GM18951 (cell line): Measurements from ENCODE around the gene SLC35B2.

ENCODE experiments used
- POLR2A ChIP-seq: IDR thresholded peaks from 4 replicates; pipeline ENCODE4 v1.6.1; 2011; ENCODE audit warnings: mild to moderate bottlenecking; ENCODE audit not compliant: insufficient read length, insufficient read depth; ENCODE audit errors: extremely low read depth
- in situ Hi-C: fragments of 300-500 bp; cut with MboI; formaldehyde crosslinking; loops from one replicate; pipeline ENCODE4 v1.12.0; 2022; ENCODE audit warnings: low sequenced_read_pairs, mixed read lengths, inconsistent platforms; ENCODE audit not compliant: unreplicated experiment

SLC35B2 gene

DNA sequence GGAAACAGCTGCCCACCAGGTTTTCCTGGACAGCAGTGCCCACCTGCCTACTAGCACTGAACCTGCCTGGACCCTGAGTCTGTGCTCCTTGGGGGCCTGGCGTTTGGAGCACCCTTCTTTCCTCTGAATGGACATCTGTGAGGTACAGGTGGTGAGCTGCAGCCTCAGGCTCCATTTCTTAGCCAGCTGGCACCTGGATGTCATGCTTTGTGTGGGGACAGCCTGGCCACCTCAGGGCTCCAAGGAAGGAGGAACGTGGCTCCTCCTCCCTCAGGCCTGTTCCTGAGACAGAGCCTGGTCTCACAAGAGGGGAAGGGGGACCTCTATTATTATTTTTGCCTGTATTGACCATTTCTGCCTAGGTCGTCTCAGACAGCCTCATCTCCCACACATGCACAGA, 21.0 kb upstream of the SLC35B2 start:
- no peak for TF ChIP-seq POLR2A
- in situ Hi-C loops: no loop called here

DNA sequence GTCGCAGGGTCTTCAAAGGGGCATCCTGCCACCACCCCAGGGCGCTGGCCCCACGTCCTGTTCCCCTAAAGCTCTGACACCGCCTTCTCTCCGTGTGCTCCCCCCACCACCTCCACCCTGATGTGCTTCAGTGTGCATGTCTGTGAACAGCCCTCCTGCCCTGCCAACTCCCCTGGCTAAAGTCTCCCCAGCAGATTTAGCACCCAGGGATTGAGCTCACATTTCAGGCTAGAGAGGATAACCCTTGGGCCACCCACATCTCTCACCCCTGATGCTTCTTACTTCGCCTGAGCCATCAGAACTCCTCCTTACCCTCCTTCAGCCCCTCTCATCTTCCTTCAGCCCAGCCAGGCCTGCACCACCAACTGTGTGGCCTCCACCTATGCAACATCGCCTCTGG, 20.4 kb upstream of the SLC35B2 start:
- in situ Hi-C loops: no loop called here
- TF ChIP-seq POLR2A: no peak

DNA sequence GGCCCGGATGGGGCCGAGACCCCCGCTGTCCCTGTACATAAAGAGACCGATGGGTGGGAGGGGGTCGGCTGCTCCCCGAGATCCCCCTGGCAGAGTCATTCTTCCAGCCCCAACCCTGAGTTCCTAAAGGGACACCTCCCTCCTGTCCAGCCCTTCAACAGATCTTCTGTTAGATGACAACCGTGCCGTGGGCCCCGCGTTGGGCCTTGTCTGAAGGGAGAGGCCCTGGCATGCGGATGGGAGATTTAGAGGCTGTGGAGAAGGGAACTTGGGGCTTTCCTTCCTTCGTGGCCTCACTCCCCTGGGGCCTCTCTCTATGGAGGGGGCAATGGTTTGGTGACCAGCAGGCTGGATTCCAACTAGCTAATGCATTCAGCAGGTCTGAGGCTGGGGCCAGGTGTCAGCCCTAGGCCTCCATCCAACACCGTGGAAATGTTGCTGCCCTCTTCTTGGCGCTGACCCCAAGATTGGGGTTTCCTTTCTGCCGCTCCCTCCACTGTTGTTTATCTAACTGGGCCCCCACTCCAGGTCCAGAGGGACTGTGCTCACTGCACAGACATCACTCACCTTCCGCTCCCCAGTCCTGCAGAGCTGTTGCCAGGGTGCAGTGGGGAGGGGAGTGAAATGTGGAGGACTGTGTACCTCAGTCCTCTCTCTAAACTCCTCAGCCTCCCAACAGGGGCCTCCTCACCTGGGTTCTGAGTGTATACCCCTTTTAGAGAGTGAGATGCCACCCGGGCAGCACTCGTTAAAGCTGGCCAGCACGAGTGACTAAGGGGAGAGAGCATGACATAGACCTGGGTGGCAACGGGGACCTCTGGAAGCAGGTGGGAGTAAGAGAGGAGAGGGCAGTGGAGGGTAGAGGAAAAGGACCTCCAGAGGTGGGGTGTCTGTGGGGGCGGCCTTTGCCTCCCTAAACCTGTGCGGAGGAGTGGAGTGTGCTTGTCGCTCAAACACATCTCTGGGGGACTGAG, 19.6 kb upstream of the SLC35B2 start:
- in situ Hi-C loops: no loop called here
- TF ChIP-seq POLR2A: no peak

DNA sequence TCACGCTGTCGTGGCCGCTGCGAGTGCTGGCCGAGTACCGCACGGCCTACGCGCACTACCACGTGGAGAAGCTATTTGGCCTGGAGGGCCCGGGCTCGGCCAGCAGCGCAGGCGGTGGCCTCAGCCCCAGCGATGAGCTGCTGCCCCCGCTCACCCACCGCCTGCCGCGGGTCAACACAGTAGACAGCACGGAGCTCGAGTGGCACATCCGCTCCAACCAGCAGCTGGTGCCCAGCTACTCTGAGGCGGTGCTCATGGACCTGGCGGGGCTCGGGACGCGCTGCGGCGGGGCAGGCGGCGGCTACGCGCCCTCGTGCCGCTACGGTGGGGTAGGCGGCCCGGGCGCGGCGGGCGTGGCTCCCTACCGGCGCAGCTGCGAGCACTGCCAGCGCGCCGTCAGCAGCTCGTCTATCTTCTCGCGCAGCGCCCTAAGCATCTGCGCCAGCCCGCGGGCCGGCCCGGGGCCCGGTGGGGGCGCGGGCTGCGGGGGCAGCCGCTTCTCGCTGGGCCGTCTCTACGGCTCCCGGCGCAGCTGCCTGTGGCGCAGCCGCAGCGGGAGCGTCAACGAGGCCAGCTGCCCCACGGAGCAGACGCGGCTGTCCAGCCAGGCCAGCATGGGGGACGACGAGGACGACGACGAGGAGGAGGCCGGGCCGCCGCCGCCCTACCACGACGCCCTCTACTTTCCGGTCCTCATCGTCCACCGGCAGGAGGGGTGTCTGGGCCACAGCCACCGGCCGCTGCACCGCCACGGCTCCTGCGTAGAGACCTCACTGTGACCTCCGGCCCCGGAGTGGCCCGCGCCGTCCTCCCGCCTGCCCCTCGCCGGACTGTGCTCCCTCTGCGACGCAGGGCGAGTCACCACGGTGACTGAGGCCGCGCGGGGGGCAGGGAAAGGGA, 18.7 kb upstream of the SLC35B2 start:
- no peak for TF ChIP-seq POLR2A
- in situ Hi-C loops: no loop called here

DNA sequence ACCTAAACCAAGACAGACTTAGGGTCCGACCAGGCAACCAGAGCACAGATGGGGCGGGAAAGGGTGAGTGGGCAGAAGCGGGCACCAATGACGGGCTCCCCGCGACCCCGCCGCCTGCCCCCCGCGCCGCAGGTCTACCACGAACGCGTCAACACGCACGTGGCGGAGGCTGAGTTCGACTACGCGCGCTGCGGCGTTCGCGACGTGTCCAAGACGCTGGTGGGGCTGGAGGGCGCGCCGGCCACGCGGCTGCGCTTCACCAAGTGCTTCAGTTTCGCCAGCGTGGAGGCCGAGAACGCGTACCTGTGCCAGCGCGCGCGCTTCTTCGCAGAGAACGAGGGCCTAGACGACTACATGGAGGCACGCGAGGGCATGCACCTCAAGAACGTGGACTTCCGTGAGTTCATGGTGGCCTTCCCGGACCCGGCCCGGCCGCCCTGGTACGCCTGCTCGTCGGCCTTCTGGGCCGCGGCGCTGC, 18.0 kb upstream of the SLC35B2 start:
- TF ChIP-seq POLR2A: no peak
- in situ Hi-C loops: no loop called here

DNA sequence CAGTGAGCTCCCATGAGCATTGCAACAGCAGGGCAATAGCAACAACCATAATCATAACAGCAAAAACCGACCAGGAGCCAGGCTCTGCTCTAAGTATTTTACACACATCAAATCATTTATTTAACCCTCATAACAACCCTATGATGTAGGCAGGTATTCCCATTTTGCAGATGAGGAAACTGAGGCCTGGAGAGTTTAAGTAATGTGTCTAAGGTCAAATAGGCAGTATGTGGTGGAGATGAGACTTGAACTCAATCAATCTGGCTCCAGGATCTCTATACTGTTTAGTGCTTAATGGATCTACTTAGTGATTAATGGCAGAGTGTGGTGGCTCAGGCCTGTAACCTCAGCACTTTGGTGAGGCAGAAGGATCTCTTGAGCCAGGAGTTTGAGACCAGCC, 16.3 kb upstream of the SLC35B2 start:
- in situ Hi-C loops: no loop called here
- TF ChIP-seq POLR2A: no peak

DNA sequence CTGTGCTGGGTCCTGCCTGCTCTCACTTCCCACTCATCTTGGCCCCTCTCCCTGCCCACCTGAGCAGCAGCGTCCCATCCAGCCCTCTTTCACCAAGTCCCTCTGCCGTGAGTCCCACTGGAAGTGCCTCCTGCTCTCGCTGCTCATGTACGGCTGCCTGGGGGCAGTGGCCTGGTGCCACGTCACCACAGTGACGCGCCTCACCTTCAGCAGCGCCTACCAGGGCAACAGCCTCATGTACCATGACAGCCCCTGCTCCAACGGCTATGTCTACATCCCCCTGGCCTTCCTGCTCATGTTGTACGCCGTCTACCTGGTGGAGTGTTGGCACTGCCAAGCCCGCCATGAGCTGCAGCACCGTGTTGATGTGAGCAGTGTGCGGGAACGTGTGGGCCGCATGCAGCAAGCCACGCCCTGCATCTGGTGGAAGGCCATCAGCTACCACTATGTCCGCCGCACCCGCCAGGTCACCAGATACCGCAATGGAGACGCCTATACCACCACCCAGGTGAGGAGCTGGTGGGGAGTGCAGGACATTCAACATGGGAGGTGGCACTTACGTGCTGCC, 15.8 kb upstream of the SLC35B2 start:
- in situ Hi-C loops: no loop called here
- TF ChIP-seq POLR2A: no peak

DNA sequence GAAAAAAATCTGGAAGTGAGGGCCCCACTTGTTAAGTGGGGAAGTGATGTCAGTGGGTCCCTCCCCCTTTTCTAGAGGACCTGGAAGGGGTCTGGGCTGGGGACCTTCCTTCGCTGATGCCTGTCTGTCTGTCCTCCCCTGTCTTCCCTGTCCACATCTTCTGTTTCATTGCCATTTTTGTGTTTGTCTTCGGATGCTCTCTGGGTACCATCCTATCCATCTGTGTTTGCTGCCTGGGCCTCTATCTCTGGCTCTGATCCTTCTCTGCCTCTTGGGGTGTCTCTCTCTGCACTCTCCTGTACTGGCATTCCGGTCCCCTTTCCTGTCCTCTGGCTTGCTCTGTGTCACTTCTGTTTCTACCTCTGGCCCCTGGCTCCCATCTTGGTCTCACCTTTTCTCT, 15.2 kb upstream of the SLC35B2 start:
- in situ Hi-C loops: no loop called here
- no peak for TF ChIP-seq POLR2A

DNA sequence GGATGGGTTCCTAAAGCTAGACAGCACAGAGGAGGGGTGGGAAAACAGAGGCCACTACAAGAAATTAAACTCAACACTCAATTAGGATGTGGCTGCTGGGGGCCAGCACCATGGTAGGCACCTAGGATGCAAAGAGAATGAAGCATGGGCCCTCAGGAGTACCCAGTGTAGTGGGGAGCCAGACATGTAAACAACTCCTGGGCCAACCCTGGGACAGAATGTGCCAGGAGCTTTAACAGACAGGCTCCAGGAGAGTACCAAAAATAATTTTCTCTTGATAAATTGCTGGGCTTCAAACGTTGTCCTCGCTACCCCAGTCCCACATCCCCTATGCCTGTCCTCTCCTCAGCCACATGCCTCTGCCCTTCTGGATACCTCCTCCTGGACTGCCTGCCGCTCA, 14.6 kb upstream of the SLC35B2 start:
- in situ Hi-C loops: no loop called here
- no peak for TF ChIP-seq POLR2A

DNA sequence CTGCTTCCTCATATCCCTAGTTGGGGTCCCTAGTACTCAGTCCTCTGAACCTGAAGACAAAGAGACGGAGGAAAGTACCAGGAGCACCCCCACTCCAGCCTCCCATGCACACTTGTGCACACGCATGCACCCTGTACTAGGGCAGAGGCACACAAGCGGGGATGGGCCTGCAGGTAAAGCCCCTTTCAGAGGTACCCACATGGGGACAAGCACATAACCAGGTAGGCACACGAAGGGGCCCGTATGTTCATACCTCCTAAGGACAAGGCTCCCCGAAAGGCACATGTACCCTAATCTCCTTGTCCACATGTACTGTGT, 14.0 kb upstream of the SLC35B2 start:
- in situ Hi-C loops: no loop called here

DNA sequence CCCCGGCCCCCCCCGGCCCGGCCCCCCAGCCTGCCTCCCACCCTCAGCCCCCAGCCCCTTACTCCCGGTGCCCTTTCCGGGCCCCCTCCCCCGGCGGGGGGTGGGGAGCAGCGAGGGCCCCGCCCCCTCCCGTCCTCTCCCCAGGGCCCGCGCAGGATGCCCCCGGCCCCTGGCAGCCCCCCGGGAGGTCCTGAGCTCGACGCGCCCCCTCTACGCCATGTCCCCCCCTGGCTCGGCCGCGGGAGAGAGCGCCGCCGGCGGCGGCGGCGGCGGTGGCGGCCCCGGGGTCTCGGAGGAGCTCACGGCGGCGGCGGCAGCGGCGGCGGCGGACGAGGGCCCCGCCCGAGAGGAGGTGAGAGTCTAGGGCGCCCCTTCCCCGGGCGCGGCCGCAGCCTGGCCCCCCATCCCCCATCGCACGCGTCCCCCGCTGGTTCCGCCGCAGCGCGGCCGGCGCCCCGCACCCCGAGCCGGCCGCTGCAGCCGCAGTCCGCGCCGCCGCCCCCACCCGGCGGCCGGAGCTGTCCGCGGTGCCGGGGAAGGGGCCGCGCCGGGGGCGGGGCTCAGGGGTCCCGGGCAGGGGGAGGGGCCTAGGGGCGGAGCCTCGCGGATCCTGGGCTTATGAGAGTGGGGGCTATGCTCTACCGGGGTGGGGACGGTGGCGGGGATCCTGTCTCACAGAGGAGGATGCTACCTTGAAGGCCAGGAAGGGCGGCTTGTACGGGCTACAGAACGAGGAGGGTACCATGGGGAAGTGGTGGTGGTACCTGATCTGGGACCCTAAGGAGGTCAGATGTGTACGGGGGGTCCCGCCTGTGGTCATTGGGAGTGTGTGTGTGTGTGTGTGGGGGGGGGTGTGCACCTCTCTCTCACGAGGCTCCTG, 13.4 kb upstream of the SLC35B2 start:
- no peak for TF ChIP-seq POLR2A
- in situ Hi-C loops: no loop called here

More for the DNA sequence above, 14.0 kb upstream of the SLC35B2 start:
- TF ChIP-seq POLR2A: no peak

DNA sequence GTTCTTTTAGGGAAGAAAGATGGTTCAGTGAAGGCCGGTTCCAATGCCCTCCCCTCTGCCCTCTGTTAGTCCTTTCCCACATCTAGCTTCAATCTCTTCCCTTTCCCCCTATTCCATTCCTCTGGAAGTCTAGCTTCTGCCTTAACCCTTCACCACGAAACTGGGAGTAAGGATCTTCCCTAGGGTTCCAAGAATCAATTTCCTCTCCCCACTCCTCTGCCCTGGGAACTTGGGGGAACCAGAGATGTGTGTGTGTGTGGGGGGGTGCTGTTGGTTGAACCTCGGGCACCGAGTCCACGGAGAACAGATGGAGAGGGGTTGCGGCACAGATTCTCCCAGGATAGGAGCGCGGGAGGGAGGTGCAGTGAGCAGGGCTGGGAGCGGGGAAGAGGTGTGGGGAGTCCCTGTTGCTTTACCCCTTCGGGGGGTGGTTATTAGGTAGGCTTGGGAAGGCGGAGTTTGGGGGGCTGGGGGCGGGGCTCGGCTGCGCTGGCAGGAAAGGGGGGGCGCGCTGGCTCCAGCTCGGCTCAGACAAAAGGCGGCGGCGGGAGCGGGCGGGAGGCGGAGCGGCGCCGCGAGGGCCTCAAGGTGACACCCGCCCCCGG, 12.7 kb upstream of the SLC35B2 start, which contains the start of gene TMEM151B:
Gene TMEM151B, plus strand, starts transcription at position 530 of the 605 bp plus-strand sequence. CDS start 293 bp downstream, outside the sequence.
- no peak for TF ChIP-seq POLR2A
- in situ Hi-C loops: no loop called here
